Neural progenitor cell (in vitro differentiated cells): Measurements from ENCODE around the gene TRABD2B. TPM values are rescaled to one million over a fixed set of nuclear protein-coding genes. Genes with fewer than 3 reads are reported as not detected.

Source experiments
- DNase-seq: peaks from one replicate; pipeline ENCODE4 v3.0.0-alpha.2; 2016; ENCODE audit warnings: low spot score
- H2AFZ ChIP-seq: fragments of 200-600 bp; sonication (generic); replicated peaks from 2 replicates; pipeline ENCODE4 v1.6.1; 2016; ENCODE audit warnings: antibody characterized with exemption
- H3F3A ChIP-seq: fragments of 200-600 bp; sonication (generic); 2 replicates; pipeline ENCODE4 v1.6.1; 2016; ENCODE audit warnings: antibody characterized with exemption, low read depth
- H3K27ac ChIP-seq: fragments of 200-600 bp; sonication (generic); 2 replicates; pipeline ENCODE4 v1.5.1; 2016; ENCODE audit warnings: mild to moderate bottlenecking
- H3K27me3 ChIP-seq: fragments of 200-600 bp; sonication (generic); 2 replicates; pipeline ENCODE4 v1.6.1; 2016; ENCODE audit warnings: mild to moderate bottlenecking, moderate library complexity
- H3K36me3 ChIP-seq: fragments of 200-600 bp; sonication (generic); 2 replicates; pipeline ENCODE4 v1.5.1; 2016
- H3K4me1 ChIP-seq: fragments of 200-600 bp; sonication (generic); 2 replicates; pipeline ENCODE4 v1.6.1; 2016; ENCODE audit warnings: mixed run types
- H3K4me2 ChIP-seq: fragments of 200-600 bp; sonication (generic); 2 replicates; pipeline ENCODE4 v1.6.1; 2016
- H3K4me3 ChIP-seq: fragments of 200-600 bp; sonication (generic); 2 replicates; pipeline ENCODE4 v1.5.1; 2016
- H3K79me2 ChIP-seq: fragments of 200-600 bp; sonication (generic); 2 replicates; pipeline ENCODE4 v1.6.1; 2016; ENCODE audit warnings: low read depth
- H3K9ac ChIP-seq: fragments of 200-600 bp; sonication (generic); 2 replicates; pipeline ENCODE4 v1.6.1; 2016
- H3K9me3 ChIP-seq: fragments of 200-600 bp; sonication (generic); 2 replicates; pipeline ENCODE4 v1.5.1; 2016; ENCODE audit warnings: low read depth
- H4K20me1 ChIP-seq: fragments of 200-600 bp; sonication (generic); 2 replicates; pipeline ENCODE4 v1.6.1; 2016; ENCODE audit warnings: low read depth
- H3K27ac Mint-ChIP-seq: 3 replicates; pipeline ENCODE4 v1.8.0; 2021; ENCODE audit warnings: mixed read lengths
- H3K27me3 Mint-ChIP-seq: 2 replicates; pipeline ENCODE4 v1.8.0; 2022; ENCODE audit warnings: low read depth, mild to moderate bottlenecking, inconsistent platforms, moderate library complexity, mixed read lengths; ENCODE audit not compliant: insufficient read depth
- H3K36me3 Mint-ChIP-seq: 3 replicates; pipeline ENCODE4 v1.8.0; 2021; ENCODE audit warnings: mixed read lengths
- H3K4me1 Mint-ChIP-seq: 3 replicates; pipeline ENCODE4 v1.8.0; 2021; ENCODE audit warnings: mixed read lengths
- H3K4me3 Mint-ChIP-seq: 3 replicates; pipeline ENCODE4 v1.8.0; 2021; ENCODE audit warnings: mild to moderate bottlenecking, moderate library complexity, mixed read lengths
- H3K9me3 Mint-ChIP-seq: 3 replicates; pipeline ENCODE4 v1.8.0; 2020; ENCODE audit warnings: mixed read lengths
- CTCF ChIP-seq: fragments of 200-600 bp; sonication (generic); IDR thresholded peaks from 2 replicates; pipeline ENCODE4 v1.5.1; 2017; ENCODE audit warnings: antibody characterized with exemption, mild to moderate bottlenecking
- EZH2 ChIP-seq: fragments of 200-600 bp; sonication (generic); IDR thresholded peaks from 2 replicates; pipeline ENCODE4 v1.6.1; 2017; ENCODE audit warnings: antibody characterized with exemption, mild to moderate bottlenecking, moderate library complexity
- EZH2phosphoT487 ChIP-seq: fragments of 200-600 bp; sonication (generic); IDR thresholded peaks from 2 replicates; pipeline ENCODE4 v1.6.1; 2017; ENCODE audit warnings: antibody characterized with exemption
- total RNA-seq: library from RNA; depleted of rRNA; stranded (reverse); fragments of >200 nt; gene quantifications from 2 replicates; pipeline ENCODE4 v1.2.3, GENCODE V29; 2015; ENCODE audit warnings: low replicate concordance

TRABD2B gene
- total RNA-seq, 1 donor from 2014 or later = 0.09 TPM

- no peak overlapping the region for H3K4me3 Mint-ChIP-seq
- H3K27me3 ChIP-seq = no peaks in the 10 kb centered on the region
- no peak overlapping the region for H3K27ac Mint-ChIP-seq
- TF ChIP-seq EZH2phosphoT487 = no peak
- TF ChIP-seq EZH2 = no peak
- TF ChIP-seq CTCF = no peak
- H3K27ac ChIP-seq = no peak overlapping the region
- H3K36me3 Mint-ChIP-seq = no peaks in the 10 kb centered on the region
- no peaks in the 10 kb centered on the region for H4K20me1 ChIP-seq
- H3K4me1 ChIP-seq = no peaks in the 10 kb centered on the region
- H2AFZ ChIP-seq = no peak overlapping the region
- no peak for DNase-seq
- H3K4me3 ChIP-seq = no peak overlapping the region
- no peaks in the 10 kb centered on the region for H3K9me3 Mint-ChIP-seq
- H3K79me2 ChIP-seq = no peaks in the 10 kb centered on the region
- H3K36me3 ChIP-seq = no peaks in the 10 kb centered on the region
- no peaks in the 10 kb centered on the region for H3F3A ChIP-seq
- H3K27me3 Mint-ChIP-seq = peaks cover 4% of the 10 kb centered on the region
- no peak overlapping the region for H3K4me2 ChIP-seq
- H3K4me1 Mint-ChIP-seq = peaks cover 8% of the 10 kb centered on the region
- H3K9ac ChIP-seq = no peak overlapping the region
- no peaks in the 10 kb centered on the region for H3K9me3 ChIP-seq
Measured at GRCh38 chr1:47888294-47888629, 108.9 kb downstream of the TRABD2B start.

- Mint-ChIP-seq H3K9me3 (no peaks in the 10 kb centered on the region), H3K36me3 (no peaks in the 10 kb centered on the region), H3K4me1 (peaks cover 8% of the 10 kb centered on the region), H3K27ac (no peak overlapping the region), H3K27me3 (peaks cover 4% of the 10 kb centered on the region), H3K4me3 (no peak overlapping the region)
- Histone ChIP-seq H3F3A (no peaks in the 10 kb centered on the region), H2AFZ (no peak overlapping the region), H3K4me1 (no peaks in the 10 kb centered on the region), H3K9me3 (no peaks in the 10 kb centered on the region), H3K79me2 (no peaks in the 10 kb centered on the region), H3K9ac (no peak overlapping the region), H3K36me3 (no peaks in the 10 kb centered on the region), H3K4me2 (no peak overlapping the region), H4K20me1 (no peaks in the 10 kb centered on the region), H3K4me3 (no peak overlapping the region), H3K27me3 (no peaks in the 10 kb centered on the region), H3K27ac (no peak overlapping the region)
- TF ChIP-seq CTCF (no peak), EZH2phosphoT487 (no peak), EZH2 (no peak)
- no peak for DNase-seq
Measured at GRCh38 chr1:47887475-47888293, 109.5 kb downstream of the TRABD2B start.

GRCh38 chr1:47887060-47887459 lies 110.1 kb downstream of the TRABD2B start:
- H3K27me3 ChIP-seq = no peaks in the 10 kb centered on the region
- peaks cover 4% of the 10 kb centered on the region for H3K27me3 Mint-ChIP-seq
- H3F3A ChIP-seq = no peaks in the 10 kb centered on the region
- no peak overlapping the region for H3K4me3 Mint-ChIP-seq
- no peaks in the 10 kb centered on the region for H3K79me2 ChIP-seq
- H3K9me3 ChIP-seq = no peaks in the 10 kb centered on the region
- DNase-seq = no peak
- H2AFZ ChIP-seq = no peak overlapping the region
- H3K4me2 ChIP-seq = no peak overlapping the region
- peaks cover 14% of the 10 kb centered on the region for H3K4me1 Mint-ChIP-seq
- no peaks in the 10 kb centered on the region for H3K4me1 ChIP-seq
- no peaks in the 10 kb centered on the region for H3K36me3 Mint-ChIP-seq
- H4K20me1 ChIP-seq = no peaks in the 10 kb centered on the region
- no peak overlapping the region for H3K27ac ChIP-seq
- no peak for TF ChIP-seq EZH2
- TF ChIP-seq EZH2phosphoT487 = no peak
- TF ChIP-seq CTCF = no peak
- no peak overlapping the region for H3K27ac Mint-ChIP-seq
- H3K36me3 ChIP-seq = no peaks in the 10 kb centered on the region
- H3K4me3 ChIP-seq = no peak overlapping the region
- no peak overlapping the region for H3K9ac ChIP-seq
- no peaks in the 10 kb centered on the region for H3K9me3 Mint-ChIP-seq
